HG02884 (cell line): Measurements from ENCODE around the gene MAB21L4.

ENCODE experiments used
- ATAC-seq: cut with Tn5 transposase; IDR thresholded peaks from one replicate; pipeline ENCODE4 v1.9.1; 2021; ENCODE audit warnings: mild to moderate bottlenecking, moderate library complexity; ENCODE audit not compliant: unreplicated experiment

MAB21L4 gene

DNA sequence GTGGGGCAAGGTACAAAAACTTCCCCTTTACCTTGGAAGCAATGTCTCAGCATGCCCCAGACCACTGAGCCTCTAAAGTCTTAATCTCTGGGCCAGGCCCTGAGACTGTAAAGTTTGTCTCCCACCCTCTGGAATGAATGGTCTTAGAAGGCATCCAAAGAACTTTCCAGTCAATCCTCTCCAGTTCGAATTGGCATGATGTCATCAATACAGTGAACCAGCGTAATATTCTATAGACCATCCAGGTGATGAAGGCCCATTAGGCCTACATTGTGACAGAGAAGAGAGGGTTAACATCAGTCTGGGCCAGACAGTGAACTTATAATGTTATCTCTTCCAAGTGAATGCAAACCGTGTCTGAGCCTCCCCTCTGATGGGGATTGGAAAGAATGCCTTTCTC, 11.2 kb downstream of the MAB21L4 start:
- no peak for ATAC-seq

GRCh38 chr2:240884221-240884620, 11.7 kb downstream of the MAB21L4 start:
- no peak for ATAC-seq

DNA sequence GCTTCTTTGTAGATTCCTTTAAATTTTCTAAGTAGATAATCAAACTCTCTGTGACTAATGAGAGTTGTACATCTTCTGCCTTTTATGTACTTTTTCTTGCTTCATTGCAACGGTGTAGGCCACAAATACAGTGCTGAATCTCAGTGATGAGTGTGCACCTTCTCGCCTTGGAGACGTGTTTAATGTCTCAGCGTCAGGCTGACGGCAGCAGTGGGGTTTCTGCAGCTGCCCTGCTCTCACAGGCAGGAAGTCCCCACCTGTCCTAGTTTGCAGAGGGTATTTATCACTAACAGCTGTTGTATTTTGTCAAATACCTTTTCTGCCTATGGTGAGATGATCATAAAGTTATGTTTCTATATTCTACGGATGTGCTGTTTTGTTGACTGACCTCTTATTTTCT, 14.0 kb downstream of the MAB21L4 start:
- ATAC-seq: no peak

DNA sequence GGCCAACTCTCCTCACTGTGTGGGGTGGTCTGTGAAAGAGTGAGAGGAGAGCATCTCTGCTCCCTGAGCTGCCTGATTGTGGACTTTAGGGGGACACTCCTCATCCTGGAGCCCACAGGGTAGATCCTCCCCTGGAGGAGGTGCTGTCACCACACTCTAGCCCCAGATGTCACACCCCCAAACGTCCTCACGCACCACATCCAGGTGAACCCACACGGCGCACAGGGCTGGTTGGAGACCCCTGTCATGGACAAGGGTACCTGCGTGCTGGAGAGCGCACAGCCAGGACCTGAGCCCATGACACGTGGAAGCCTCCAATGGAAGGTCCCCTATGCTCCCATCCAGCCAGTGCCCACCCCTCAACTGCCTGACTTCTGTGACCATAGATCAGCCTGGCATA, 16.9 kb downstream of the MAB21L4 start:
- no peak for ATAC-seq

- ATAC-seq: no peak
These were observed 17.5 kb downstream of the MAB21L4 start for GRCh38 chr2:240878341-240878936.

- ATAC-seq: no peak
These were observed 18.3 kb downstream of the MAB21L4 start for GRCh38 chr2:240877460-240878340.

- no peak for ATAC-seq
These were observed 19.3 kb downstream of the MAB21L4 start for GRCh38 chr2:240876475-240877251.

DNA sequence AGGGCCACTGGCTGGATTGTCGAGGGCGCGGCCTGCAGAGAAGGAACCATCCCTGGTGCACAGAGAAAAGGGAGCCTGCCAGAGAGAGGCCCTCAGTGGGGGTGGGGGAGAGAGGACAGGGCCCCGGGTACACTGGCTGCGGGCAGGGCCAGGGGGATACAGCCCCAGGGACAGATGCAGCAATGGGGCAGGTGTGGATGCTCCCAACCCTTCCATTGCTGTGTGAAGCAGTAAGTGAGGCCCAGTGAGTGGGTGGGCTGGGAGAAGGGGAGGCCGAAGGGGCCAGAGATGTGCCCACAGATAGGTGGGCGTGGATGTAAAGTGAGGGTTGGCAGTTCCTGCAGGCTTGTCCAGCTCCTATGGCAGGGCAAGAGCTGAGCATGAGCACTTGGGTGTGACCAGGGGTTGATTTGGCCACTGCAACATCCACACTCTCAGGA, 19.9 kb downstream of the MAB21L4 start:
- ATAC-seq: no peak

DNA sequence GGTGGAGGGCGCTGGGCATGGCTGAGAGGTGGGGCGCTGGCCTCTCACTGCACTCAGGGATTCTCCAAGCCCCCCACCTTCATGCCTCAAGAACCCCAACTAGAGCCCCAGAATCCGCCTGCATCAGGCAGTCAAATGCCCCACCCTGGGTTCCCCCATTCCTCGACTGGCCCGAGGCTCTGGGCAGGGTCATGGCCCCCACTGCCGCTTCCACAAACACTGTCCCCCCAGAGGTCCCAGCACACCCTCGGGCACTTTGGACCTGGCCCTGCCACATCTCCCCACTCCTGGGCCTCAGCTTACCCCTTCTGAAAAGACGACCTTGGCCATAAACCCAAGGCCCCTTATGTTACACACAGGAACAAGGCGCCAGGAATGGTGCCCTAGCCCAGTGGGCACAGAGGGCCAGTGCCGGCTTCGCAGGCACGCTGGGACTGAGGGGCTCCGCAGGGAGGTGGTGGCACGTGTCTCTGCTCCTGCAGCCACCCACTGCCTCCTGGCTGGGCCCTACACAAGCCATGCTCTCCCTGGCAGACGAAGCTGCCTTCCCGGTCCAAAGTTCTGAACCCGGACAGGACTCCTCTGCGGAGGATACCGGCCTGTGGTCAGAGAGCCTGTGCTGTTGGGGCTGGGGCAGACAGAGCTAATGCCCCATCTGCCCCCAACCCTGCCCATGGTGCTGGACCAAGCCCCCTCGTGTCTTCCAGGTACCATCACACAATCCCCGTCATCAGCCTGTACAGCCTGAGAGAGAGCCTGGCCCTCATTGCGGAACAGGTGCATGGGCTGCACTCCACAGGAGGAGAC, 20.5 kb downstream of the MAB21L4 start:
- no peak for ATAC-seq

GRCh38 chr2:240874715-240875227, 21.2 kb downstream of the MAB21L4 start:
- ATAC-seq: no peak

DNA sequence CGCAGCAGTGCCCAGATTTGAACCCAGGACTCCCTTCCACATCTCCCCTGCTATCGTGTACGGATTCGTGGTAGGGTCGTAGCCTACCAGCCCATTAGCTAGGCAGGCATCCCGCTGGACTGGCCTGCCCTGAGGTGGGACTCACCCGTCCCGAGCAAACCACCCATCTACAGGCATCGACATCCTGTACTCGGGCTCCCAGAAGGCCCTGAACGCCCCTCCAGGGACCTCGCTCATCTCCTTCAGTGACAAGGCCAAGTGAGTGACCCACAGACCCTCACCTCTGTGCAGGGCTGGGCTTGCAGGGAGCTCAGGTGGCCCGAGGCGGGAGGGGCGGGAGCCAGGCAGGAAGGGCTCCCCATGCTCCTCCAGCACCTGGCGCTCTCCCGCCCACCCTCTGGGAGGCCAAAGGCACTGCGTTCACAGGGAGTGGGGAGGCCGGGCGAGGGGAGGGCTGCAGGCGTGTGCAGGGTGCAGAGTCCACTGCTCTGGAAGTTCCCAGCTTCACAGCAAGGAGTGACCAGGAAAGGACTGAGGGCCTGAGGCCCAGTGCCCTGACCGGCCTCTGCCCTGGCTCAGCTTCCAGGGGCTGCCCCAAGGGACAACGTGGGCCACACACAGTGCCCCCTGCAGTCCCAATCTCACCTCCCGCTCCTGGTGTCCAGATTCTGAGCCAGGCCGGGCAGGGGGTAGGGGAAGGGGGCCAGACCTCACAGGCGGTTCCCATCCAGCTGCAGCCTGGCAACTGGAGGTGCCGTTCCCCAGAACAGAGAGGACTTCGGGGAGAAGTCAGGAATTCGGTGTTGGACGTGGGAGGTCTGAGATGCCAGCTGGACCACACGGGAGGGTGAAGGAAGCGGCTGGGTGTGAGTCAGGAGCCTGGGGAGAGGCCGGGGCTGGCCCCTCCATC, 21.9 kb downstream of the MAB21L4 start:
- ATAC-seq: no peak

GRCh38 chr2:240873098-240873788, 22.7 kb downstream of the MAB21L4 start:
- no peak for ATAC-seq

GRCh38 chr2:240872317-240873097, 23.4 kb downstream of the MAB21L4 start:
- ATAC-seq: no peak

DNA sequence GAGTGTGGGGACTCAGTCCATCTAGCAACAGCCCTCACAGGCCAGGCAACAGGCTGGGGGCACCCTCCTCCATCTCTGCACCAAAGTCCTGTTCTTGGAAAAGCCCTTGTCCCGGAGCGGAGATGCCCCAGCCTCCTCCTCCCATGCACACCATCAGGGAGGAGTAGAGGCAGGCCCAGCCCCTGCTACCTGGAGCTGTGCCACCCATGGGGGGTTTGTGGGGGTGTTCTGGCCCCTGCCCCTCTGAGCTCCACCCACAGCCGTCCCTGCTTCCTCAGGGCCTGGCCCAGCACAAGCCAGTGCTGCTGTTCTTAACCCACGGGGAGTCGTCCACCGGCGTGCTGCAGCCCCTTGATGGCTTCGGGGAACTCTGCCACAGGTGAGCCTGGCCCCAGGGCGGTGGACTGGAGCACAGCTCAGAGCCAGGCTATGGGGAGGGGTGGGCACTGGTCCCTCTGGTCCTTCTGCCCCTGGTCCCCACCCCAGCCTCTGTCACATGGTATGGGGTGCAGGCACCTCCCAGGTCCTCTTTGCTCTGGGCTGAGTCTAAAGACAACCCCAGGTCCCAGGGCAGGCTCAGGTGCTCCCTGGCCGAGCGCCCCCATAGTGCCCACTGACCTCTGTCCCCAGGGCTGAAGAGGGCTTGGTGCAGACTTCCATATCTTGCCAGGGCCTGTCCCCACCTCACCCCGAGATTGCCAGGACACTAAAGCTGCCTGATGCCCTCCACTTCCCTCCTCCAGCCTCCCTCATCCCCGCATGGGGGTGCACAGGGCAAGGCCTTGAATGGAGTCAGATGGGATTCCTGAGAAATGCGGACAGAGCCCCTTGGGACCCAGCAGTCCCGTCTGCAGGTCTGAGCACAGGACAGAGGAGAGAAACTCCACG, 24.6 kb downstream of the MAB21L4 start:
- no peak for ATAC-seq

DNA sequence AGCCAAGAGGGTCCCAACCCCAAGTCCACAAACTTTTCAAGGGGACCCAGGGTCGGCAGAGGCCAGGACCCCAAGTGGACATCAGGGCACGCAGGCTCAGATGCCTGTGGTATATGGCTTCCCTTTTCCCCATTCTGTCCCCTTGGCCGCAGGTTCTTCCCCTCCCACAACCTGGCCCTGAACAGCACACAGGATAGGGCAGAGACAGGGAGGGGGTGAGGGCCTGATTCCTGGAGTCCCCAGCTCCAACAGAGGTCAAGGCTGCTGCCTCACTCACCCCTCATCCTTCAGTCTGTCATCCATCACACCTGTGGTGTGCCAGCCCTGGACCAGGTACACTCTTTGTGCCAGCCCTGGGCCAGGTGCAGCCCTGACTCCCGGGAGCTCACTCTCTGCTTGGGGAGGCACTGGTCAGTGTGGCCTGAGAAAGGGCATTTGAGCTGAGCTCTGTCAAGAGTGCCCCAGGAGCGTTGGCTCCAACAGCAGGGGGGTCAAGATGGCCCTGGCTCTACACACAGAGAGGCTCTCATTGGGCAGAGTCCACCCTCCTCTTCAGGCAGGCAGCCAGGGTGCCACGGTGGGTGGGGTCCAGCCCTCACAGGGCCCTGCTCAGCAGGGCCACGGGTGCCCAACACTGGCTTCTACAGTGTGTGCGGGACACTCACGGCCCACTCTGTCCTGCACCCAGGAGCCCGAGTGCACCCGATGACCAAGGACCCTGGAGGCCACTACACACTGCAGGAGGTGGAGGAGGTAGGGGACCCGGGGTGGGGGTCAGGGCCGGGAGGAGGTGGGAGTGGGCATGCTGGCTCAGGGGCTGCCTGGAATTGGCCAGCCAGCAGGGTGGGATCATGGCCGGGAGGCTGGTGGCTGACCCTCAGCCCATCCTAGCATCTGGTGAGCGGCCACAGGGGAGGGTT, 25.7 kb downstream of the MAB21L4 start:
- ATAC-seq: no peak
